ENCODE results near the gene NUP214. TPM values are rescaled to one million over a fixed set of nuclear protein-coding genes. Genes with fewer than 3 reads are reported as not detected.

Gene NUP214
- total and polyA plus RNA-seq, 8 donors = 43.8 to 58.4 (median 47.4) TPM

DNA sequence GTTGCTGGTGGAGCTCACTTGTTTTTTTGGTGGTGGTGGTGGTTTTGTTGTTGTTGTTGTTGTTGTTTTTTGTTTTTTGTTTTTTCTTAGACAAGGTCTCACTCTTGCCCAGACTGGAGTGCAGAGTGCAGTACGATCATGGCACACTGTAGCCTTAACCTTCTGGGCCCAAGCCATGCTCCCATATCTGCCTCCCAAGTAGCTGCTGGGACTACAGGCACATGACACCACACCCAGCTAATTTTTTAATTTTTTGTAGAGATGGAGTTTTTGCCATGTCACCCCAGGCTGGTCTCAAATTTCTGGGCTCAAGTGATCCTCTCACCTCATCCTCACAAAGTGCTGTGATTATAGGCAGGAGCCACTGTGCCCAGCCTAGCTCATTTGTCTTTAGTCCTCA lies 53.5 kb downstream of the NUP214 start:
- Histone ChIP-seq H3K4me3 (no peak overlapping the region), H3K4me1 (peaks cover 0 to 4% of the 10 kb centered on the region in 2 donors), H3K27ac (no peak overlapping the region), H3K27me3 (no peaks in the 10 kb centered on the region), H3K9me3 (no peaks in the 10 kb centered on the region), H3K36me3 (peaks cover 0 to 89% of the 10 kb centered on the region in 2 donors)
- DNase-seq = no peak
- intact Hi-C loops (cut with DNase I) = loop anchor here in 1 of 2 donors (5.0 kb wide), 1 partner anchor 158 kb away; no protein-coding TSS in a partner anchor
- no peak for ATAC-seq
- TF ChIP-seq, protein P1, sequence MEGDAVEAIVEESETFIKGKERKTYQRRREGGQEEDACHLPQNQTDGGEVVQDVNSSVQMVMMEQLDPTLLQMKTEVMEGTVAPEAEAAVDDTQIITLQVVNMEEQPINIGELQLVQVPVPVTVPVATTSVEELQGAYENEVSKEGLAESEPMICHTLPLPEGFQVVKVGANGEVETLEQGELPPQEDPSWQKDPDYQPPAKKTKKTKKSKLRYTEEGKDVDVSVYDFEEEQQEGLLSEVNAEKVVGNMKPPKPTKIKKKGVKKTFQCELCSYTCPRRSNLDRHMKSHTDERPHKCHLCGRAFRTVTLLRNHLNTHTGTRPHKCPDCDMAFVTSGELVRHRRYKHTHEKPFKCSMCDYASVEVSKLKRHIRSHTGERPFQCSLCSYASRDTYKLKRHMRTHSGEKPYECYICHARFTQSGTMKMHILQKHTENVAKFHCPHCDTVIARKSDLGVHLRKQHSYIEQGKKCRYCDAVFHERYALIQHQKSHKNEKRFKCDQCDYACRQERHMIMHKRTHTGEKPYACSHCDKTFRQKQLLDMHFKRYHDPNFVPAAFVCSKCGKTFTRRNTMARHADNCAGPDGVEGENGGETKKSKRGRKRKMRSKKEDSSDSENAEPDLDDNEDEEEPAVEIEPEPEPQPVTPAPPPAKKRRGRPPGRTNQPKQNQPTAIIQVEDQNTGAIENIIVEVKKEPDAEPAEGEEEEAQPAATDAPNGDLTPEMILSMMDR (IDR thresholded peaks at IDR 0.05) = no peak

- TF ChIP-seq, protein P1 (IDR thresholded peaks at IDR 0.05) = no peak
- H3K27me3 ChIP-seq = no peaks in the 10 kb centered on the region
- no peak overlapping the region for H3K4me3 ChIP-seq
- H3K9me3 ChIP-seq = no peaks in the 10 kb centered on the region
- no peak overlapping the region for H3K27ac ChIP-seq
- H3K36me3 ChIP-seq = peaks cover 0 to 89% of the 10 kb centered on the region in 2 donors
- H3K4me1 ChIP-seq = peaks cover 0 to 4% of the 10 kb centered on the region in 2 donors
- intact Hi-C loops (cut with DNase I) = loop anchor here (5.0 to 10.0 kb wide), 2 partner anchors 135 to 158 kb away; no protein-coding TSS in a partner anchor
- ATAC-seq (peak; percentile 16), DNase-seq (no peak)
Measured at GRCh38 chr9:131179561-131180219, 54.3 kb downstream of the NUP214 start.

DNA sequence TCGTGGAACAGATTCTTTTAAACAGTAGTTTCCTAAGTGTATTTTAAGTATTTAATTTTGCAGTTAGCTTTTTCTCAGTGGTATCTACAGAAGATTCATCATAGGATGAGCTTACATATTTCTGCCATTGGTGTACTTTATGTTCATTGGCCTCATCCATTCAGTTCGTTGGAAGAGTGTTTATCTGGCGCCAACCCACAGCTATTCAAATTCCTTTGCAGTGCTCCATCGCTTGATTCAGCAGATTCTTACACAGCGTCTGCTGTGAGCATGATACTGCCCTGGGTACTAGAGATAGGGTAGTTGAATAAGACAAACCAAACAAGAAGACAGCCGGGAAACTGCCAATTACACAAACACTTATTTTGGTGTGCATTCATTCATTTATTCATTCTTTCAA lies 55.1 kb downstream of the NUP214 start:
- peaks cover 0 to 88% of the 10 kb centered on the region in 2 donors for H3K36me3 ChIP-seq
- intact Hi-C loops (cut with DNase I) = loop anchor here in 1 of 2 donors (10.0 kb wide), 1 partner anchor 134 kb away; no protein-coding TSS in a partner anchor
- peak; percentile 30 for ATAC-seq

DNA sequence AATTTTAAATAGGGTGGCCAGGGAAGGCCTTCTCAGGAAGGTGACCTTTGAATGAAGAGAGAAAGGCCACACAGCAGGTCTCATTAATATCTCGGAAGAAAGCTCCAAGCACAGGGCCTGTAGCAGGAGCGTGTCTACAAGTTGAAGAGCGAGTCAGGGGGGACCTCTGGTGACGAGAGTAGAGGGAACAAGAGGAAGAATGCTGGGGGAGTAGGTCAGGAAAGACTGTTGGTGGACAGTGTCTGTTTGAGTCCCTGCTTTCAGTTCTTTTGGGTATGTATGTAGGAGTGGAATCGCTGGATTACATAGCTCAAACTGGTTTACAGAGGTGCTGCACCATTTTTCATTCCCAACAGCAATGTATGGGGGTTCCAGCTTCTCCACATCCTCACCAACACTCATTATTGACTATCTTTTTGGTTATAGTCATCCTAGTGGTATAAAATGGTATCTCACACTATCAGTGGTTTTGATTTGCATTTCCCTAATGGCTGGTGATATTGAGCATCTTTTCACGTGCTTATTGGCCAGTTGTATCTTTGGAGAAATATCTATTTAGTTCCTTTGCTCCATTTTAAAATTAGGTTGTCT lies 55.8 kb downstream of the NUP214 start:
- TF ChIP-seq, protein P1 (IDR thresholded peaks at IDR 0.05) = no peak
- DNase-seq (no peak), ATAC-seq (no peak)
- no peaks in the 10 kb centered on the region for H3K27me3 ChIP-seq
- peaks cover 0 to 4% of the 10 kb centered on the region in 2 donors for H3K4me1 ChIP-seq
- H3K27ac ChIP-seq = no peak overlapping the region
- intact Hi-C loops (cut with DNase I) = loop anchor here in 1 of 2 donors (10.0 kb wide), 1 partner anchor 134 kb away; no protein-coding TSS in a partner anchor
- H3K4me3 ChIP-seq = no peak overlapping the region
- peaks cover 0 to 86% of the 10 kb centered on the region in 2 donors for H3K36me3 ChIP-seq
- H3K9me3 ChIP-seq = no peaks in the 10 kb centered on the region

More for the DNA sequence above, 55.1 kb downstream of the NUP214 start:
- no peaks in the 10 kb centered on the region for H3K27me3 ChIP-seq
- TF ChIP-seq, protein P1 (IDR thresholded peaks at IDR 0.05) = no peak
- H3K27ac ChIP-seq = no peak overlapping the region
- DNase-seq = no peak
- peaks cover 0 to 4% of the 10 kb centered on the region in 2 donors for H3K4me1 ChIP-seq
- H3K4me3 ChIP-seq = no peak overlapping the region
- no peaks in the 10 kb centered on the region for H3K9me3 ChIP-seq

DNA sequence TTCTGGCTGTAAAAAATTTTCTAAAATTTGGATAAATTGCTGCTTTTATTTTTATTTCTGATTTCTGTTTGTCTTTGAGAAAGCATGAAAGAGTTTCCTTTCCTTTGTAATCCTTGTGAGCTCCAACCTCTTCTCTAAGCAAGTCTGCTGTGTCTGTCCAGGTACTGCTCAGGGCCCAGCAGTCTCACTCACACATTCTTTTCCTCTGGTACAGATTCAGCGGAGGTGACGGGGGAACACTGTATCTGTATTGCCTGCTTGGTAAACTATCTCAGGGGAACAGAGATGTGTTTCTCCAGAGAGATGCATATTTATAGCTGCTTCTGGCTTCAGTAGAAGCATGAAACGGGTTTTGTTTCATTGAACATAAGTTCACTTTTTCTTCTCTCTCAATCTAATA lies 60.5 kb downstream of the NUP214 start:
- ATAC-seq = no peak
- intact Hi-C loops (cut with DNase I) = loop anchor here in 1 of 2 donors (10.0 kb wide), 1 partner anchor 129 kb away; no protein-coding TSS in a partner anchor
- Histone ChIP-seq H3K9me3 (no peaks in the 10 kb centered on the region), H3K36me3 (peaks cover 0 to 87% of the 10 kb centered on the region in 2 donors), H3K27me3 (no peaks in the 10 kb centered on the region), H3K27ac (no peak overlapping the region), H3K4me3 (no peak overlapping the region), H3K4me1 (no peaks in the 10 kb centered on the region)
- TF ChIP-seq, protein P1 (IDR thresholded peaks at IDR 0.05) = no peak
- DNase-seq = no peak
